KMS-11 (cell line): ENCODE results near the gene TRIM33.
"Not testable (repeated sequence)": the region's sequence is repeated elsewhere in the genome, so short reads cannot be mapped to it uniquely, and the experiment has no call there.

Experiments
- H2AFZ ChIP-seq: fragments of 200-600 bp; sonication (generic); 2 replicates; pipeline ENCODE4 v1.6.1; 2016; ENCODE audit warnings: antibody characterized with exemption, mixed run types, low read depth
- H3K27ac ChIP-seq: fragments of 200-600 bp; sonication (generic); 2 replicates; pipeline ENCODE4 v1.6.1; 2016; ENCODE audit warnings: mild to moderate bottlenecking, mixed run types
- H3K27me3 ChIP-seq: fragments of 200-600 bp; sonication (generic); 2 replicates; pipeline ENCODE4 v1.6.1; 2017; ENCODE audit warnings: mild to moderate bottlenecking, low read depth, mixed run types, moderate library complexity; ENCODE audit not compliant: insufficient read depth
- H3K36me3 ChIP-seq: fragments of 200-600 bp; sonication (generic); 2 replicates; pipeline ENCODE4 v1.6.1; 2017; ENCODE audit warnings: mild to moderate bottlenecking, mixed run types; ENCODE audit not compliant: insufficient read depth
- H3K4me1 ChIP-seq: fragments of 200-600 bp; sonication (generic); 2 replicates; pipeline ENCODE4 v1.6.1; 2016; ENCODE audit warnings: mild to moderate bottlenecking, low read depth, mixed run types; ENCODE audit not compliant: poor library complexity, severe bottlenecking
- H3K4me2 ChIP-seq: fragments of 200-600 bp; sonication (generic); 2 replicates; pipeline ENCODE4 v1.7.0; 2016; ENCODE audit warnings: mild to moderate bottlenecking, mixed run types
- H3K4me3 ChIP-seq: fragments of 200-600 bp; sonication (generic); IDR thresholded peaks from 2 replicates; pipeline ENCODE4 v1.6.1; 2017; ENCODE audit warnings: low read depth, low read length, mixed read lengths; ENCODE audit not compliant: insufficient read depth
- H3K79me2 ChIP-seq: fragments of 200-600 bp; sonication (generic); 2 replicates; pipeline ENCODE4 v1.6.1; 2016; ENCODE audit warnings: low read depth, mixed run types; ENCODE audit not compliant: insufficient read depth
- H3K9ac ChIP-seq: fragments of 200-600 bp; sonication (generic); 2 replicates; pipeline ENCODE4 v1.6.1; 2016; ENCODE audit warnings: mild to moderate bottlenecking, mixed run types
- H4K20me1 ChIP-seq: fragments of 200-600 bp; sonication (generic); 2 replicates; pipeline ENCODE4 v1.6.1; 2016; ENCODE audit warnings: mild to moderate bottlenecking, mixed run types; ENCODE audit not compliant: insufficient read depth
- CTCF ChIP-seq: fragments of 200-600 bp; sonication (generic); conservative IDR thresholded peaks from 2 replicates; pipeline ENCODE4 v1.6.1; 2017; ENCODE audit warnings: low read depth, mild to moderate bottlenecking, antibody characterized with exemption, low read length, moderate library complexity, mixed read lengths

Gene TRIM33

GRCh38 chr1:114488739-114489138 lies 22.3 kb downstream of the TRIM33 start:
- Histone ChIP-seq H3K79me2 (peaks cover 65% of the 10 kb centered on the region; the same call in 1 of the 2 replicates), H2AFZ (no peak overlapping the region), H4K20me1 (no peaks in the 10 kb centered on the region), H3K4me3 (no peak overlapping the region), H3K4me2 (no peak overlapping the region), H3K27me3 (no peaks in the 10 kb centered on the region), H3K27ac (no peak overlapping the region), H3K4me1 (peaks cover 22% of the 10 kb centered on the region), H3K36me3 (no peaks in the 10 kb centered on the region), H3K9ac (no peak overlapping the region)
- TF ChIP-seq CTCF, result no peak

- no peak overlapping the region for H3K27ac ChIP-seq
- H3K4me3 ChIP-seq, result no peak overlapping the region
- H3K9ac ChIP-seq, result no peak overlapping the region
- no peaks in the 10 kb centered on the region for H4K20me1 ChIP-seq
- no peak overlapping the region for H2AFZ ChIP-seq
- H3K4me1 ChIP-seq, result peaks cover 14% of the 10 kb centered on the region
- no peak for TF ChIP-seq CTCF
- H3K36me3 ChIP-seq, result no peaks in the 10 kb centered on the region
- peaks cover 63% of the 10 kb centered on the region; the same call in 1 of the 2 replicates for H3K79me2 ChIP-seq
- H3K4me2 ChIP-seq, result no peak overlapping the region
- H3K27me3 ChIP-seq, result no peaks in the 10 kb centered on the region
Measured at GRCh38 chr1:114485286-114485685, 25.7 kb downstream of the TRIM33 start.

GRCh38 chr1:114482585-114482984 lies 28.4 kb downstream of the TRIM33 start:
- Histone ChIP-seq H3K27ac (no peak overlapping the region), H3K27me3 (no peaks in the 10 kb centered on the region), H3K4me2 (no peak overlapping the region), H3K9ac (no peak overlapping the region), H2AFZ (no peak overlapping the region), H4K20me1 (no peaks in the 10 kb centered on the region), H3K4me3 (no peak overlapping the region), H3K79me2 (peaks cover 54% of the 10 kb centered on the region; the same call in 1 of the 2 replicates), H3K4me1 (peaks cover 7% of the 10 kb centered on the region), H3K36me3 (no peaks in the 10 kb centered on the region)
- no peak for TF ChIP-seq CTCF

- not testable (repeated sequence) for H3K4me1 ChIP-seq, H3K27ac ChIP-seq, H3K4me3 ChIP-seq, H3K36me3 ChIP-seq, H3K4me2 ChIP-seq, H3K27me3 ChIP-seq, H3K9ac ChIP-seq, H2AFZ ChIP-seq, H4K20me1 ChIP-seq
- peaks cover 55% of the 10 kb centered on the region for H3K79me2 ChIP-seq
Measured at GRCh38 chr1:114479636-114480035, 31.4 kb downstream of the TRIM33 start.

- Histone ChIP-seq H3K9ac (no peak overlapping the region), H3K27ac (no peak overlapping the region), H4K20me1 (no peaks in the 10 kb centered on the region), H3K79me2 (peaks cover 56% of the 10 kb centered on the region), H2AFZ (no peak overlapping the region), H3K27me3 (no peaks in the 10 kb centered on the region), H3K36me3 (no peaks in the 10 kb centered on the region), H3K4me3 (no peak overlapping the region), H3K4me2 (no peak overlapping the region), H3K4me1 (peaks cover 7% of the 10 kb centered on the region)
- no peak for TF ChIP-seq CTCF
Measured at GRCh38 chr1:114479134-114479533, 31.9 kb downstream of the TRIM33 start.
